ENCODE data around the gene GSTM5. TPM values are rescaled to one million over a fixed set of nuclear protein-coding genes. Genes with fewer than 3 reads are reported as not detected.
"Not testable (repeated sequence)": the region's sequence is repeated elsewhere in the genome, so short reads cannot be mapped to it uniquely, and the experiment has no call there.

Gene GSTM5
- polyA plus RNA-seq, 3 donors: not detected

DNA sequence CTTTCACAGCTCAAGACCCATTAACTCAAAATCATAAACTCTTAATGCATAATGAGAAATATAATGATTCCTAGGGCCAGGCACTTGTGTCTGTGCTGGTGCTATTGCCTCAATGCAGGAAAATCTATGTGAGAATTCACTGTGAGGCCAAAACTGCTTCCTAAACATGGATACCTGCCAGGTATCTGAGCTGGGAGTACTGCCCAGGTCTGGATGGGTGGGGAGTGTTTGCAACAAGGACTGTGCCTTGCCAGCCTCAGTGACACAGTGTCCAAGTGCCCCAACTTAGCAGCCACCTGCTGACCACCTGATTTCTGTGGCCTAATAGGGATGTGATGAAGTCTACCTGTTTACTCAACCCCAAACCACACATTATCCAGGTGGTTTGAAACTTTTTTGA, 2.2 kb upstream of the GSTM5 start:
- Histone ChIP-seq H3K9me3 (replicated peaks in 1 of 2; ENCODE audit: control insufficient read depth in 1 of 2, insufficient read depth in 1 of 2, low read length in 2 of 2) (peaks cover 25% of the 10 kb centered on the region in 2 donors), H3K27me3 (ENCODE audit: control insufficient read depth in 2 of 2, insufficient read depth in 2 of 2, low read length in 2 of 2) (peaks cover 0 to 11% of the 10 kb centered on the region in 2 donors), H3K4me1 (ENCODE audit: control insufficient read depth in 1 of 2, insufficient read depth in 2 of 2, low read length in 2 of 2) (peaks cover 7 to 10% of the 10 kb centered on the region in 2 donors)
- peaks cover 0 to 11% of the 10 kb centered on the region in 2 donors for H3K36me3 Mint-ChIP-seq
- H3K9me3 Mint-ChIP-seq: peaks cover 22 to 40% (median 29%) of the 10 kb centered on the region in 7 donors
- peaks cover 3 to 13% (median 11%) of the 10 kb centered on the region in 3 donors for H3K27me3 Mint-ChIP-seq (ENCODE audit: low read depth in 3 of 3)
- H3K79me2 ChIP-seq (ENCODE audit: insufficient read depth, low read length); H3K27ac ChIP-seq (ENCODE audit: low read depth in 1 of 2, low read length in 2 of 2); H3K4me3 Mint-ChIP-seq; H4K20me1 ChIP-seq (ENCODE audit: insufficient read depth, low read length); H3K4me2 ChIP-seq (replicated peaks; ENCODE audit: extremely low read depth, low read length, poor library complexity, severe bottlenecking); H2AFZ ChIP-seq (ENCODE audit: insufficient read depth, low read depth, low read length, poor library complexity, severe bottlenecking); H3K36me3 ChIP-seq (replicated peaks in 1 of 2; ENCODE audit: control insufficient read depth in 1 of 2, insufficient read depth in 2 of 2, low read length in 2 of 2); H3K27ac Mint-ChIP-seq; H3K4me3 ChIP-seq (replicated peaks in 1 of 3; ENCODE audit: low read depth in 2 of 3, low read length in 3 of 3); H3K9ac ChIP-seq (ENCODE audit: insufficient read depth, low read length, poor library complexity, severe bottlenecking); DNase-seq; intact Hi-C loops (cut with micrococcal nuclease): not testable (repeated sequence)
- H3K4me1 Mint-ChIP-seq: peaks cover 15% of the 10 kb centered on the region

DNA sequence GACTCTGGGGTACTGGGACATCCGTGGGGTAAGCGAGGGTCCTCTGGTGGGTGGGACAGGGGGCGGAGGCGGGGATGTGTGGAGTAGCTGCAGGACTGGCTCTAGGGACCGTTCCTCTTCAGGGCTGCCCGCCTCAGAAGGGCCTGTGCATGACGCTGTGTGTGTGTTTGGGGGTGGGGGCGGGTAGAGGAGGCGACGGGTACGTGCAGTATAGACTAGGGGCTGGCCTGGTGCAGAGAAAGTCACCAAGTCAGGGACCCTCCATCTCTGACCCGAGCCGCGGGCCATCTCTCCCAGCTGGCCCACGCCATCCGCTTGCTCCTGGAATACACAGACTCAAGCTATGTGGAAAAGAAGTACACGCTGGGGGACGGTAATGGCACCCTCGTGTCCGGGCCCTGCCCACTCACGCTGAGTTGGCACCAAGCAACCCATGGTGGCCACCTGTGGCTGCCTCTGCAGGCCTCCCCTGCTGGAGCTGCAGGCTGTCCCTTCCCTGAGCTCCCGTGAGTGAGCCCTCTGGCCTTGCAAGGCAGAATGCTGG, 342 bp downstream of the GSTM5 start:
- H3K27me3 Mint-ChIP-seq (ENCODE audit: low read depth in 3 of 3): peaks cover 3 to 13% (median 11%) of the 10 kb centered on the region in 3 donors
- peaks cover 15 to 31% (median 25%) of the 10 kb centered on the region in 7 donors for H3K9me3 Mint-ChIP-seq
- peaks cover 0 to 8% of the 10 kb centered on the region in 2 donors for H3K36me3 Mint-ChIP-seq
- TF ChIP-seq, protein P1, sequence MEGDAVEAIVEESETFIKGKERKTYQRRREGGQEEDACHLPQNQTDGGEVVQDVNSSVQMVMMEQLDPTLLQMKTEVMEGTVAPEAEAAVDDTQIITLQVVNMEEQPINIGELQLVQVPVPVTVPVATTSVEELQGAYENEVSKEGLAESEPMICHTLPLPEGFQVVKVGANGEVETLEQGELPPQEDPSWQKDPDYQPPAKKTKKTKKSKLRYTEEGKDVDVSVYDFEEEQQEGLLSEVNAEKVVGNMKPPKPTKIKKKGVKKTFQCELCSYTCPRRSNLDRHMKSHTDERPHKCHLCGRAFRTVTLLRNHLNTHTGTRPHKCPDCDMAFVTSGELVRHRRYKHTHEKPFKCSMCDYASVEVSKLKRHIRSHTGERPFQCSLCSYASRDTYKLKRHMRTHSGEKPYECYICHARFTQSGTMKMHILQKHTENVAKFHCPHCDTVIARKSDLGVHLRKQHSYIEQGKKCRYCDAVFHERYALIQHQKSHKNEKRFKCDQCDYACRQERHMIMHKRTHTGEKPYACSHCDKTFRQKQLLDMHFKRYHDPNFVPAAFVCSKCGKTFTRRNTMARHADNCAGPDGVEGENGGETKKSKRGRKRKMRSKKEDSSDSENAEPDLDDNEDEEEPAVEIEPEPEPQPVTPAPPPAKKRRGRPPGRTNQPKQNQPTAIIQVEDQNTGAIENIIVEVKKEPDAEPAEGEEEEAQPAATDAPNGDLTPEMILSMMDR (IDR thresholded peaks at IDR 0.05): no peak
- Histone ChIP-seq H2AFZ (ENCODE audit: insufficient read depth, low read depth, low read length, poor library complexity, severe bottlenecking) (peak overlapping the region; percentile 65), H3K27me3 (ENCODE audit: control insufficient read depth in 2 of 2, insufficient read depth in 2 of 2, low read length in 2 of 2) (peaks cover 0 to 11% of the 10 kb centered on the region in 2 donors), H3K4me1 (ENCODE audit: control insufficient read depth in 1 of 2, insufficient read depth in 2 of 2, low read length in 2 of 2) (peaks cover 7 to 8% of the 10 kb centered on the region in 2 donors), H3K4me2 (replicated peaks; ENCODE audit: extremely low read depth, low read length, poor library complexity, severe bottlenecking) (peak overlapping the region; percentile 66), H3K27ac (ENCODE audit: low read depth in 1 of 2, low read length in 2 of 2) (no peak overlapping the region), H3K9ac (ENCODE audit: insufficient read depth, low read length, poor library complexity, severe bottlenecking) (peak overlapping the region; percentile 15), H3K9me3 (replicated peaks in 1 of 2; ENCODE audit: control insufficient read depth in 1 of 2, insufficient read depth in 1 of 2, low read length in 2 of 2) (peaks cover 23 to 25% of the 10 kb centered on the region in 2 donors), H3K79me2 (ENCODE audit: insufficient read depth, low read length) (no peaks in the 10 kb centered on the region), H3K4me3 (replicated peaks in 1 of 3; ENCODE audit: low read depth in 2 of 3, low read length in 3 of 3) (peak overlapping the region in 1 of 3 experiments; percentile 57), H4K20me1 (ENCODE audit: insufficient read depth, low read length) (no peaks in the 10 kb centered on the region), H3K36me3 (replicated peaks in 1 of 2; ENCODE audit: control insufficient read depth in 1 of 2, insufficient read depth in 2 of 2, low read length in 2 of 2) (no peaks in the 10 kb centered on the region)
- intact Hi-C loops (cut with micrococcal nuclease): no loop called here
- WGBS (ENCODE audit: insufficient coverage): 84% methylated on average over 18 of the region's 22 CpGs
- DNase-seq: no peak
- no peak overlapping the region for H3K27ac Mint-ChIP-seq
- peaks cover 9% of the 10 kb centered on the region for H3K4me1 Mint-ChIP-seq
- H3K4me3 Mint-ChIP-seq: peak overlapping the region; percentile 56 to 68

All from CD14-positive monocyte (primary cell).